Adrenal gland (tissue), 12 donors: Measurements from ENCODE around the gene PCSK6. TPM values are rescaled to one million over a fixed set of nuclear protein-coding genes. Genes with fewer than 3 reads are reported as not detected.

Experiments
- DNase-seq, 7 donors: peaks; one replicate each; pipeline ENCODE4 v3.0.0-alpha.2; 2019 to 2020
- H3K27ac ChIP-seq, 5 donors: fragments of 200-600 bp; sonication (generic) in 4 of 5; 1 replicate in 3 of 5; 2 replicates in 2 of 5; pipeline versions ENCODE4 v1.5.1 to v1.8.0; 2016 to 2020; ENCODE audit warnings: mild to moderate bottlenecking in 1 of 5
- H3K27me3 ChIP-seq: fragments of 200-600 bp; 2 replicates; pipeline ENCODE4 v1.8.0; 2021
- H3K36me3 ChIP-seq, 2 donors: fragments of 200-600 bp; replicated peaks in 1 of 2; 1 replicate in 1 of 2; 2 replicates in 1 of 2; pipeline versions ENCODE4 v1.5.1 to v1.8.0; 2018 to 2022
- H3K4me1 ChIP-seq, 2 donors: fragments of 200-600 bp; replicated peaks in 1 of 2; 1 replicate in 1 of 2; 2 replicates in 1 of 2; pipeline versions ENCODE4 v1.5.1 to v1.8.0; 2018 to 2021
- H3K4me3 ChIP-seq, 4 donors: fragments of 200-600 bp; sonication (generic) in 3 of 4; one replicate each; pipeline ENCODE4 v1.5.1; 2016 to 2018
- H3K9me3 ChIP-seq, 3 donors: fragments of 200-600 bp; sonication (generic) in 1 of 3; replicated peaks in 1 of 3; 1 replicate in 2 of 3; 2 replicates in 1 of 3; pipeline versions ENCODE4 v1.5.1 to v1.8.0; 2016 to 2021
- CTCF ChIP-seq, 6 experiments: fragments of 450-650 bp in 4 of 6; fragments of 200-600 bp in 2 of 6; sonication (generic) in 1 of 6; IDR thresholded peaks; 1 replicate in 5 of 6; 2 replicates in 1 of 6; pipeline versions ENCODE4 v1.5.1 to v1.8.0; 2016 to 2021; ENCODE audit warnings: antibody characterized with exemption in 6 of 6, mild to moderate bottlenecking in 2 of 6, moderate library complexity in 1 of 6
- POLR2A ChIP-seq, 2 donors: fragments of 450-650 bp; IDR thresholded peaks; one replicate each; pipeline ENCODE4 v1.6.1; 2017; ENCODE audit warnings: antibody characterized with exemption in 2 of 2, mild to moderate bottlenecking in 2 of 2, moderate library complexity in 1 of 2
- WGBS, 4 donors: extraction: QIAGEN DNeasy Blood & Tissue Kit in 2 of 4; methylation state at CpG; one replicate each; pipeline versions ENCODE4 v1.1.5 to v1.1.7; 2013 to 2017; 5-methylcytosine and 5-hydroxymethylcytosine counted together
- intact Hi-C, 2 donors: fragments of 100-400 bp; cut with DNase I; formaldehyde crosslinking; loops; one replicate each; pipeline versions ENCODE4 v1.14.1 to v1.15.0; 2022 to 2023
- polyA plus RNA-seq, 3 donors: library from polyadenylated mRNA; stranded (reverse); fragments of 200-250 nt in 2 of 3; fragments of 350-450 nt in 1 of 3; fragmentation: Illumina TruSeq in 1 of 3; extraction: RNeasy Lipid Tissue Mini Kit (QIAGEN cat#74804) in 1 of 3; gene quantifications; one replicate each; pipeline ENCODE4 v1.2.3, GENCODE V29; 2013 to 2014
- total RNA-seq, 9 donors: library from RNA; depleted of rRNA in 4 of 9; stranded (reverse); fragments of >200 nt in 4 of 9; fragments of 120-200 nt in 1 of 9; fragmentation: NEBNext Ultra II Directional in 1 of 9; extraction: Animal tissue kit (Norgen Biotek cat#: 25700) in 1 of 9; gene quantifications; one replicate each; pipeline versions ENCODE4 v1.1.0 to v1.2.4, GENCODE V29; 2013 to 2023
- donor health status: healthy with polysubstance abuse.
- donor health status: Bipolar disorder and iron deficiency.
- donor health status: DM: yes; HTN: yes; CAD: no.
- donor health status: DM: no; HTN: no; CAD: no.
- donor health status: DM: no; HTN: no; CAD: no.
- donor health status: DM: yes; HTN: yes; CAD: no.

PCSK6 gene
- total and polyA plus RNA-seq, 12 donors: 0.88 to 53.0 (median 5.6) TPM

DNA sequence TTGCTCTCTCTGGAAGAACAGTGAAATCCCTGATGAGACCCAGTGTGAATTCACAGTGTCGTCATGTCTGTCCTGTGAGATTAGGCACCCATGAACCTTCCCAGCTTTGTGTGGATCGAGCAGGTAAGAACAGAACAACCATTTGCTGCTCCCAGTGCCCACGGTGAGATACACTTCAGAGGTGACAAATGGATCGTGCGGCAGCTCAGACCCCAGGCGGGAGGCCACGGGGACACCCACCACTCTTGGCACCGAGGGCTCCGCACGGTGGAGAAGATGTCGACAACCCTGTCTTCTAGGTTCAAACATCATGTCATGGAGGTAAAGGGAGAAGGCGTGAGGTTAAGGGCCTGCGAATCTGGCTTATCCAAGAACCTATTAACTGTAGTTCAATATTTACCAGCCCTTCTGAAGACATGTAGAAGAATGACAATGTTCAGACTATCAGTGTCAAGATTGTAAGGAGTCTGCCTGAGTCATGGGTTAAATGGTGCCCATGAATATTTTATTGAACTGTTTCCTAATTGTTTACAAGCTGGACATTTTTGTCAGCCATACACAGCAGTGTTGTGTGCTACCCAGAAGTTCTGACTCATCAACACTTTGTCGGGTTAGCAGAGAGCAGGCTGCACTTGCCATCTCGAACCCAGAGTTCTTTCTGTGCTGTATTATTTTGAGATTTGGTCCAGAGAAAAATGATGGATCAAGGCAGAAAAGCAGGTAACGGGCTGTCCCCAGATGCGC lies 15.5 kb upstream of the PCSK6 start:
- no peak overlapping the region for H3K4me3 ChIP-seq
- TF ChIP-seq POLR2A (IDR thresholded peaks at IDR 0.05) (no peak), CTCF (IDR thresholded peaks at IDR 0.05) (no peak)
- H3K36me3 ChIP-seq: no peaks in the 10 kb centered on the region
- no peaks in the 10 kb centered on the region for H3K9me3 ChIP-seq
- peaks cover 7 to 12% of the 10 kb centered on the region in 2 donors for H3K4me1 ChIP-seq
- DNase-seq: peak in 1 of 7 donors; percentile 35
- no peak overlapping the region for H3K27ac ChIP-seq
- 84 to 93% (median 89%) methylated on average over 17 of the region's 17 CpGs for WGBS, 4 donors
- intact Hi-C loops: loop anchor here in 1 of 2 donors (10.0 kb wide), 1 partner anchor 130 kb away; no protein-coding TSS in a partner anchor
- peaks cover 14% of the 10 kb centered on the region for H3K27me3 ChIP-seq

GRCh38 chr15:101504373-101504772 lies 14.9 kb upstream of the PCSK6 start:
- TF ChIP-seq CTCF (IDR thresholded peaks at IDR 0.05): no peak
- TF ChIP-seq POLR2A (IDR thresholded peaks at IDR 0.05): no peak
- intact Hi-C loops: loop anchor here in 1 of 2 donors (10.0 kb wide), 1 partner anchor 130 kb away; no protein-coding TSS in a partner anchor
- H3K9me3 ChIP-seq: no peaks in the 10 kb centered on the region
- no peak overlapping the region for H3K4me3 ChIP-seq
- peaks cover 14% of the 10 kb centered on the region for H3K27me3 ChIP-seq
- H3K36me3 ChIP-seq: no peaks in the 10 kb centered on the region
- peaks cover 7 to 12% of the 10 kb centered on the region in 2 donors for H3K4me1 ChIP-seq
- peak in 1 of 7 donors; percentile 5 for DNase-seq
- 81 to 92% (median 90%) methylated on average over 9 of the region's 9 CpGs for WGBS, 4 donors
- H3K27ac ChIP-seq: no peak overlapping the region

DNA sequence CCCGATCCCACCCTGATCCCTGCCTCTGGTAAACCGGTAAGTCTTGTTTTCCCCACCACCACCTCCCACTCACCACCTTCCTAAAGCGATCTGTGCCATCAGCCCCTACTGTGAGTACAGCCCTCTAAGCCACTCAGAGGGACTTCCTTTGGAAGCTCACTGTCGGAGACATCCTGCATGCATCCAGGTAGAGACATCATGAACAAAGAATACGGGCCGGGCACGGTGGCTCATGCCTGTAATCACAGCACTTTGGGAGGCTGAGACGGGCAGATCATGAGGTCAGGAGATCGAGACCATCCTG lies 13.7 kb upstream of the PCSK6 start:
- Histone ChIP-seq H3K4me3 (no peak overlapping the region), H3K36me3 (no peaks in the 10 kb centered on the region), H3K27me3 (peaks cover 14% of the 10 kb centered on the region), H3K4me1 (peaks cover 7 to 12% of the 10 kb centered on the region in 2 donors), H3K9me3 (no peaks in the 10 kb centered on the region), H3K27ac (no peak overlapping the region)
- TF ChIP-seq CTCF (IDR thresholded peaks at IDR 0.05) (no peak), POLR2A (IDR thresholded peaks at IDR 0.05) (no peak)
- DNase-seq: peak in 1 of 7 donors; percentile 31
- intact Hi-C loops: loop anchor here in 1 of 2 donors (10.0 kb wide), 1 partner anchor 132 kb away; no protein-coding TSS in a partner anchor
- WGBS, 4 donors: 92 to 94% (median 93%) methylated on average over 9 of the region's 9 CpGs

DNA sequence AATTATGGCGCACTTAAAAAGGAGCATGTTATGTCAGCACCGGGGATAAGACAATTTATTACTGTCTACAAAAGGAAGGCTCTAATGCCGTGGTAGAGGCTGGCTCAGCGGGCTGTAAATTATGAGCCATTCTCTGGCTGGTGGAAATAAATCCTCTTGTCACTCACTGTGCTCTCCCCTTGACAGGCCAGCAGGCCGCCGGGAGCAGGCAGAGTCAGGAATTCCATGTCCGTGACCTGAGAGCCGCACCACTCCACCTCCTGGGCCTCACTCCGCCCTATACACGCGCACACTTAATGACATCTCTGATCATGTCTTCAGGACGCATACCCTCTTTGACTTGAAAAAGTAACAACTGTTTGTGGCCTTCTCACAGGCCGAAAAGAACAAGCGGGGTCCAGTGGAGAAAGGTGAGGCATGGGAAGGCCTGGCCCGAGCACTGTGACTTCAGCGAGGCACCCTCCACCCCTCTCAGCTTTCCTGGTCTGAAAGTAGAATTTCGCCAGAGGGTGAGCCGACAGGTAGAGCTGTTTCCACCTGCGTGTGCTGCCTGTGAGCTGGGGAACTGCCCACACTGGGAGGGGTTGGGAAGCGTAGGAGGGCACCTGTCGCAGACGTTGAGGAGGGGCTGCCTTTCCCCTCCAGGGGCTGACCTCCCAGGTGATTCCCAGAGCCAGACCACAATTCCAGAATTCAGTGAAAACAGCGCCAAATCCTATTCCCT lies 13.2 kb upstream of the PCSK6 start:
- DNase-seq: peak in 1 of 7 donors; percentile 43
- TF ChIP-seq CTCF (IDR thresholded peaks at IDR 0.05): no peak
- no peak for TF ChIP-seq POLR2A (IDR thresholded peaks at IDR 0.05)
- intact Hi-C loops: loop anchor here in 1 of 2 donors (10.0 kb wide), 1 partner anchor 132 kb away; no protein-coding TSS in a partner anchor
- WGBS, 4 donors: 83 to 86% (median 85%) methylated on average over 21 to 23 of the region's 23 CpGs
- H3K4me3 ChIP-seq: no peak overlapping the region
- no peaks in the 10 kb centered on the region for H3K36me3 ChIP-seq
- no peak overlapping the region for H3K27ac ChIP-seq
- no peaks in the 10 kb centered on the region for H3K9me3 ChIP-seq
- peaks cover 7 to 12% of the 10 kb centered on the region in 2 donors for H3K4me1 ChIP-seq
- peaks cover 14% of the 10 kb centered on the region for H3K27me3 ChIP-seq
